GM12875 (cell line): ENCODE measurements around the gene CCN6.

Source experiments
- H3K4me3 ChIP-seq: one replicate; pipeline ENCODE4 v1.5.1; 2011; ENCODE audit warnings: low read depth, low read length, control low read depth
- CTCF ChIP-seq: IDR thresholded peaks from 2 replicates; pipeline ENCODE4 v1.5.1; 2011; ENCODE audit warnings: low read depth, mild to moderate bottlenecking, control low read depth, inconsistent platforms, low read length, moderate library complexity, borderline replicate concordance; ENCODE audit not compliant: insufficient read depth

CCN6 gene

DNA sequence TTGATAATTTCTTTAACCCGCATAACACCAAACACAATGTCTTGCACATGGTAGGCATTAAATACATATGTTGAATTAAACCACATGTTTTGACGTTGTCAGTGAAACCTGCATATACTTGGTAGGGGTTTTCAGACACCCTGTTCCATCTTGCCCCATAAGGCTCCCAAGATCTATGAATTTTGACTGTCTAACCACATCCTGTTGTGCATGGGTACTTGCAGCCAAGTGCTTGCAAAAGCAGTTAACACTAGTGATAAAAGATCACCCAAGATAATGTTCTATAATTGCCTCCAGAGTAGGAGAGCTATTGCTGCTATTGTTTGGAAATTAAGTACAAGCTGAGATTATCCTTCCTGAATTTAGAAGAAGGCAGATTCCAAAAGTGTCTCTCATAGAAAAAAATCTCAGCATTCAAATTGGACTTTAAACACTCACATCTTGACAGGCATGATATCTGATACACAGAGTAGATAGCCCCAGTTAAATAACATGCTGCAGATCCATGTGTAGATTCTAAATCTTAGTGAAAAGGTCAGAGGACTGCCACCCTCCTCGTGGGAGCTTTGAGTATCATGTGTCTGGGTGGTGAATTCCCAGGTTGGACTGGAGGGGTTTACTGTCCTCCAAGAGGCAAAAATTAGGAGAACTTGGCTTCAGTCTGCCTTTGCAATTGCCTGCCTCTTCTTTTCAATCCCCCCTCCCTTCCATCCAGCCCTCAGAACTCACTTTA, 25.8 kb upstream of the CCN6 start:
- no peak for TF ChIP-seq CTCF
- H3K4me3 ChIP-seq: no peak overlapping the region

DNA sequence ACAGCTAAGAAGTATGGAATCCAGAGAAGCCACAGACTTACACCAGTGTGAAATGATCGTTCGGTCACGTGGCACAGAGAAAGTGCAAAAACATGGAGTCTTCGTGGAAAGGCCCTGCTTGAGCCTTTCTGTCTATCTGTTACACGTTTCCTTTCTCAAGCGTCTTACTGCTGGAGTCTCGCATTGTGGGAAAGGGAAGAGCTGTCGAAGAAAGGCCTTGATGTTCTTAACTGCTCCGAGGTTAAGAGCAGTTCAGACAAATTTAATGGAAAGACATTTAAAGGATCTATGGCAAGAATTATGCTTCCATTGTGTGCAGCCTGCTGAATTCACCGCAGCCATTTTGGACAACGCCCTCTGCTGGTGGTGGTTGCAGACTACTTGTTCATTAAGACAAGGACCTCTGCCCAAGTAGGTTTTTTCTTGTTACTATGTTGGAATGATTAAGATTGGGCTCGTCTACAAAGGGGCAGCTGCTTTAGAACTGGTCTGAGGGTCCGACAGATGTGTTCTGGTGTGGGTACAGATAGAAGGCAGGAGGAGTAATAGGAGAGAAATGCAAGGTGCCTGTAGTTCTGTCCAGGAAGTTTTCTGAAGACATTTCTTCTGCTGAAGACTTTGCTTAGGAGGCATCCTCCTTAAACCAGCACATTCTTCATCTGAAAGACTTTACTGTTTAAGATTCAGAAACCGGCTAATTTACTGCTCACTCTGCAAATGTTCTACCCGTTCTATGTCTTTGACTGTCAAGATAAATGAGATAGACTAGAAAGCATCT, 24.7 kb upstream of the CCN6 start:
- peak; percentile 76 for TF ChIP-seq CTCF
- H3K4me3 ChIP-seq: no peak overlapping the region

DNA sequence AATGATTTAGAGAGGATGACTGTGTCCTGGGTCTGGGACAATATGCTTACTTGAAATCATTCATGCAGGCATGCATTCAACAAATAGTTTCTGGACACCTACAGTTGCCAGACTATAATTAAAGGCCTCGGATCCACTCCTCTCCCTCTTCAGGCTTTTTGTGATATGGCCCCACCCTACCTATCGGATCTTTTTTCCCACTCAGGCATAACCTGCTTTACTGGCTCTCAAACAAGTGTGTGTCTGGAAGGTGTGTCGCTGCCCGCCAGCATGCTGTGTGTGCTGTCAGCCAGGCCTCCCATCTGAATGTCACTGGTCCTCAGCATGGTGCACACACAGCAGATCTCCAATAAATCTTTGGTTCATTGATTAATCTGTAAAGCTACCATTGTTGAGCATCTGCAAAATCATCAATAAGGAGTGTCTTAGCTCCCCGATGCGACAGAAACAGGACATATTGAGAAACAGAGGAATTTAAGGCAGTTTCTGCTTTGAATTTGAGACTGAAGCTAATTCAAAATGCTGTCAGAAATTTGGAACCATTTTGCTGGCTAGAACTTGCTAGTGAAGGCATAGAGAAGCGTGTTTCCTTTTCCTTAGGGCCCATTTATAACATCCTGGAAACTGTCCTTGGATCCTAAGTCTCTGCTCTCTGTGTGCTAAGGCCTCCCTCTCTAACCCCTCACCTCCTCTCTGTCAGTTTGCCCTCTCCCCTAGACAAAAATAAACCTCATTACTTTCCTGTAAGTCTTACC, 23.5 kb upstream of the CCN6 start:
- no peak overlapping the region for H3K4me3 ChIP-seq
- no peak for TF ChIP-seq CTCF

DNA sequence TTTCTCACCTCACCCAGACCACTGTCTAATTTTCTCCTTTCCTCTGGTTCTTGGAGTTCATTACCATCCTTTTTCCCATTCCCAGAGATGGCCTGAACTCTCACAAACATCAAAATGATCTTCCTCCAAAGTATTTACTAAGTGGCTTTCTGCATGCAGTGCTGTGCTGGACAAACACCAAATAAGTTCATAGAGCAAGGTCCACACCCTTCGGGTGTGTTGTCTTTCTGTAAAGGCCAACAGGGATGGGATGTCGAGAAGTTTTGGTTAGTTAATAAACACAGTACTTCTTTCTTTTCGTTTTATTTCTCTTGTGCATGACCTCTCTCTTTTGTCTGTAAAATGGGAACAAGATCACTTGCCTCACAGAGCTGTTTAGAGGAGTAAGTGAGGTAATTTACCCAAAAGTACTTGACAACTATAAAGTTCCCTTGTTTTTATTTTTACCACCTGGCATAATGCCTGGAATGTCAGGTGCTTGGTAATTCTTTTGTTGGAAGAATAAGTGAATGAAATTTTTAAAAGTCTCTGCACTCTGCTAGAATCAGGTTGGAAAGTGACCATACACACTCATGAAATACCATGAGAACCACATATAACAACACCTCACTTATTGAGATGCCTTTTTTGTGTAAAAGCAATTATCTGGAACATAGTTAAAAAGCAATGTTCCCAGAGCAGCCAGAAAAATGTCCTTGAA, 22.8 kb upstream of the CCN6 start:
- no peak overlapping the region for H3K4me3 ChIP-seq

GRCh38 chr6:112031960-112032359, 21.9 kb upstream of the CCN6 start:
- TF ChIP-seq CTCF: no peak
- no peak overlapping the region for H3K4me3 ChIP-seq

More for the DNA sequence above, 22.8 kb upstream of the CCN6 start:
- TF ChIP-seq CTCF: no peak

DNA sequence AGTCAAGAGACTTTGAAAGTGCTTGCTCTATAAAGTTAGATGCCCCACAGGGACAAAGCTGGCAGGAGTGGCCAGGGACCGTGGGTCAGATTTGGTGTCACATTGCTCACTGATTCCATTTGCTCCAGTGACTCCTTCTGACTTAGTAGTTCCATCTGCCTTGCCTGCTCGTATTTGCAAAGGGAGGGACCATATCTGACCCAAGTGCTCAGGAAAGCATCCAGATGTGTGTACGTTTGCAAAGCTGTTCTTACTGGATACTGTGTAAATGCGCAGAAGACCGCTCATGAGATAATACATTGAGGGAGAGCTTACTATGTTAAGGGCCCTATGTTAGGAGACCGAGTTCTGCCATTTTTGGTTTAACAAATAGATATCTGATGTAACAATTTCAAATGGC, 21.2 kb upstream of the CCN6 start:
- TF ChIP-seq CTCF: no peak
- no peak overlapping the region for H3K4me3 ChIP-seq
